Aorta (tissue), 5 donors: Measurements from ENCODE around the gene ANGEL1. TPM values are rescaled to one million over a fixed set of nuclear protein-coding genes. Genes with fewer than 3 reads are reported as not detected.

ENCODE experiments used
- ATAC-seq: fragments of 200-7000 bp; cut with Tn5 transposase; one replicate; pipeline ENCODE4 v1.9.1; 2022; ENCODE audit warnings: moderate library complexity; ENCODE audit not compliant: low FRiP score
- DNase-seq, 2 donors: peaks; one replicate each; pipeline ENCODE4 v3.0.0-alpha.2; 2020
- H3K27ac ChIP-seq, 2 donors: one replicate each; pipeline ENCODE4 v1.5.1; 2013; ENCODE audit warnings: low read length in 2 of 2, mild to moderate bottlenecking in 2 of 2, moderate library complexity in 2 of 2, control low read depth in 1 of 2, inconsistent platforms in 1 of 2, low read depth in 1 of 2
- H3K27me3 ChIP-seq, 2 donors: one replicate each; pipeline ENCODE4 v1.6.1; 2013; ENCODE audit warnings: control low read depth in 1 of 2, low read length in 1 of 2, mild to moderate bottlenecking in 1 of 2, moderate library complexity in 1 of 2; ENCODE audit not compliant: insufficient read depth in 2 of 2, control insufficient read depth in 1 of 2
- H3K36me3 ChIP-seq, 2 donors: one replicate each; pipeline ENCODE4 v1.6.1; 2013; ENCODE audit warnings: control low read depth in 1 of 2, low read length in 1 of 2, mild to moderate bottlenecking in 1 of 2; ENCODE audit not compliant: insufficient read depth in 2 of 2, control insufficient read depth in 1 of 2
- H3K4me1 ChIP-seq, 2 donors: one replicate each; pipeline ENCODE4 v1.6.1; 2013; ENCODE audit warnings: low read length in 2 of 2, control low read depth in 1 of 2, mild to moderate bottlenecking in 1 of 2, moderate library complexity in 1 of 2; ENCODE audit not compliant: insufficient read depth in 2 of 2, control insufficient read depth in 1 of 2
- H3K4me3 ChIP-seq, 2 donors: one replicate each; pipeline ENCODE4 v1.5.1; 2013; ENCODE audit warnings: low read length in 2 of 2, control low read depth in 1 of 2, mild to moderate bottlenecking in 1 of 2
- H3K9me3 ChIP-seq: one replicate; pipeline ENCODE4 v1.6.1; 2013; ENCODE audit warnings: mild to moderate bottlenecking, low read length; ENCODE audit not compliant: control insufficient read depth
- WGBS, 2 donors: extraction: QIAGEN DNeasy Blood & Tissue Kit; methylation state at CpG; one replicate each; pipeline ENCODE4 v1.1.7; 2013; 5-methylcytosine and 5-hydroxymethylcytosine counted together
- intact Hi-C, 2 donors: fragments of 100-400 bp; cut with DNase I; formaldehyde crosslinking; loops; one replicate each; pipeline versions ENCODE4 v1.14.2 to v1.15.0; 2022
- polyA plus RNA-seq, 2 donors: library from polyadenylated mRNA; stranded (reverse); fragments of 200-250 nt; gene quantifications; one replicate each; pipeline ENCODE4 v1.2.3, GENCODE V29; 2013
- total RNA-seq, 2 donors: library from RNA; stranded (reverse); fragmentation: NEBNext Ultra II Directional; extraction: Animal tissue kit (Norgen Biotek cat#: 25700); gene quantifications; one replicate each; pipeline ENCODE4 v1.2.1, GENCODE V29; 2021
- donor health status: healthy with polysubstance abuse.
- donor health status: Bipolar disorder and iron deficiency.
- donor health status: DM: no; HTN: no; CAD: no.
- donor health status: DM: no; HTN: no; CAD: no.
- donor health status: DM: yes; HTN: yes; CAD: no.

The ANGEL1 gene
- total and polyA plus RNA-seq, 4 donors: 1.1 to 32.2 (median 13.4) TPM

DNA sequence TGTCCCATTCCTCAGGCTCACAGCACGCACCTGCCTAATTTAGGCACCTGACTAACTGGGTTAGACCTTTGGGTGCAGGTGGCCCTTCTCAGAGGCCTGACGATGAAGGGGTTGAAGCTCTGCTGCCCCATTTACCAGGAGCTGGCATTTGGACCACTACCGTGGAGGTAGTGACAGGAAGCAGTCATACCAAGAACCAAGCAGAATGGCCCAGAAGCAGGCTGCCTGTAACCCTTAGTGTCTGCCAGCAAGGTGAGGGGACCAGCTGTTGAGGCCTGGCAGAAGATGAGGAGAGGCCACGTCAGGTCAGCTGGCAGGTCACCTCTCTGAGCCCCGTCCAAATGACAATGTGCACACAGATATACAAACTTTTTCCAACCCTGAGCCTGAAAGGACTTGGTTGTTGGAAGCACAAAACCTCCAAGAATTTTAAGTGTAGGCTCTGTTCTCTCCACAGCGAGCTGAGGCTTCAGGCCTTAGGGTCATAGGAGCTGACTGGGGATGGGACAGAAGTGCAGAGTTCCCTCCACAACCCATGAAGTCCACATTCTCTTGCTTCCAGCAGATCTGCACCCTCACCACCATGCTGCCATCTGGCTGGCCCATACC is 28.3 kb downstream of the ANGEL1 start:
- DNase-seq (peak in 1 of 2 donors; percentile 62), ATAC-seq (no peak)
- H3K9me3 ChIP-seq: no peaks in the 10 kb centered on the region
- H3K4me3 ChIP-seq: no peak overlapping the region
- H3K27me3 ChIP-seq: no peaks in the 10 kb centered on the region
- peaks cover 0 to 3% of the 10 kb centered on the region in 2 donors for H3K4me1 ChIP-seq
- intact Hi-C loops: loop anchor here in 1 of 2 donors (2.0 kb wide), 1 partner anchor 74 kb away; no protein-coding TSS in a partner anchor
- H3K27ac ChIP-seq: peak overlapping the region in 1 of 2 donors; percentile 44
- WGBS, 2 donors: 66 to 71% methylated on average over 6 of the region's 6 CpGs
- H3K36me3 ChIP-seq: no peaks in the 10 kb centered on the region

DNA sequence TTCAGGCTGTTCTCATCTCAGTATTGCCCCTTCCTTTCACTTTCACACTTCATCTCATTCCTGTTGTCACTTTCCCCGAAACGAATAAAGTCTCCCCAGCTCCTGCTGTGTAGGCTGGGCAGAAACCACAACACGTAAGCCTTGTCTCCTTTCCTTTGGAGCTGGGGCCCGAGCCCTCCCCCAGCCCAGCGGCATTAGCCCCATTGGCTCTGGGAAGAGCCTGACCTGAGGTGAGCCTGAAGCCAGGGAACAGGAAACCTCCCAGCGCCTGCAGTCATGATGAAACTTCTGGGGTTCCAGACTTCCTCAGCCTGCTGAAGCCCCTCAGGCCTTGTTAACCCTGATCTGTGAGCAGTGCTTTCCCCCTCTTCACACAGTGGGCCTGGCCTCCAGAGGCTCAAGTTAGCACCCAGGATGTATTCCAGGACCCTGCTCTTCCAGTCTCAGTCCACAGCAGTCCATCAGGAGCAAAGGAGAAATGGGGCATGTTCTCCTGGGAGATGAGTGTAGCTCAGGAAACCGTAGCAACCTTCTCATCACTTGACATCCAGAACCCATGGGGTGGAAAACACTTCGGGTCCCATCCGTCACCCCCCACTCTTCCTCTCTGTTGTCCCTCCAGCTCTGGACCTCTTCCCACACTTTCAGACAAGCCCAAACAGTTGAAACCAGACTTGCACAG is 29.7 kb downstream of the ANGEL1 start:
- intact Hi-C loops: no loop called here
- DNase-seq (peak in 1 of 2 donors; percentile 65), ATAC-seq (no peak)
- Histone ChIP-seq H3K9me3 (no peaks in the 10 kb centered on the region), H3K4me3 (no peak overlapping the region), H3K27me3 (no peaks in the 10 kb centered on the region), H3K27ac (peak overlapping the region in 1 of 2 donors; percentile 47), H3K36me3 (no peaks in the 10 kb centered on the region), H3K4me1 (peaks cover 0 to 3% of the 10 kb centered on the region in 2 donors)
- WGBS, 2 donors: 25% methylated on average over 9 of the region's 9 CpGs

GRCh38 chr14:76782115-76782884 is 30.4 kb downstream of the ANGEL1 start:
- intact Hi-C loops: no loop called here
- peak overlapping the region in 1 of 2 donors; percentile 47 for H3K27ac ChIP-seq
- no peak for ATAC-seq
- no peak overlapping the region for H3K4me3 ChIP-seq
- WGBS, 2 donors: 71 to 73% methylated on average over 10 of the region's 10 CpGs
- DNase-seq: peak in 1 of 2 donors; percentile 68
- no peaks in the 10 kb centered on the region for H3K27me3 ChIP-seq
- H3K4me1 ChIP-seq: peaks cover 0 to 3% of the 10 kb centered on the region in 2 donors
- H3K36me3 ChIP-seq: no peaks in the 10 kb centered on the region
- no peaks in the 10 kb centered on the region for H3K9me3 ChIP-seq

- H3K4me3 ChIP-seq: no peak overlapping the region
- intact Hi-C loops: no loop called here
- WGBS, 2 donors: 67 to 73% methylated on average over 2 of the region's 2 CpGs
- no peak overlapping the region for H3K27ac ChIP-seq
- no peaks in the 10 kb centered on the region for H3K36me3 ChIP-seq
- H3K27me3 ChIP-seq: no peaks in the 10 kb centered on the region
- ATAC-seq: no peak
- peak in 1 of 2 donors; percentile 51 for DNase-seq
- peaks cover 0 to 3% of the 10 kb centered on the region in 2 donors for H3K4me1 ChIP-seq
- H3K9me3 ChIP-seq: no peaks in the 10 kb centered on the region
These were observed 31.0 kb downstream of the ANGEL1 start for GRCh38 chr14:76781648-76782051.

GRCh38 chr14:76780875-76781647 is 31.6 kb downstream of the ANGEL1 start:
- DNase-seq (peak; percentile 41 to 53), ATAC-seq (no peak)
- no peaks in the 10 kb centered on the region for H3K36me3 ChIP-seq
- peak overlapping the region in 1 of 2 donors; percentile 16 for H3K27ac ChIP-seq
- H3K4me3 ChIP-seq: no peak overlapping the region
- H3K27me3 ChIP-seq: no peaks in the 10 kb centered on the region
- no peaks in the 10 kb centered on the region for H3K9me3 ChIP-seq
- intact Hi-C loops: no loop called here
- peaks cover 0 to 3% of the 10 kb centered on the region in 2 donors for H3K4me1 ChIP-seq
- WGBS, 2 donors: 65 to 70% methylated on average over 11 of the region's 11 CpGs

- 61% methylated on average over 5 of the region's 5 CpGs for WGBS, 2 donors
- Histone ChIP-seq H3K4me1 (no peaks in the 10 kb centered on the region), H3K4me3 (no peak overlapping the region), H3K36me3 (no peaks in the 10 kb centered on the region), H3K27ac (no peak overlapping the region), H3K27me3 (no peaks in the 10 kb centered on the region), H3K9me3 (no peaks in the 10 kb centered on the region)
- DNase-seq (no peak), ATAC-seq (no peak)
- intact Hi-C loops: no loop called here
These were observed 32.3 kb downstream of the ANGEL1 start for GRCh38 chr14:76780360-76780759.

DNA sequence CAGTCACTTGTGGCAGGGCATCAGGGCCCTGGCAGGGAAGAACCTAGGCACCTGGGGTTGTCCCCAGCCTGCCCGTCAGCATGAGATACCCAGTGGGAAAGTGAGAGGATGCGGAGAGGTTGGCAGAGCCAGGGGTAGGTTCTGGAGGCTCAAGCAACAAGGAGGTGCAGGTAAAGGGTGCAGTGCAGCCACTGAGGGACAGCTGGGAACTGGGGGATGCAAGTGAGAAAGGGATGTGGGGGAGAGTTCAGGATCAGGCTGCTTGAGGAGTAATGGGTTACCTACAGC is 32.7 kb downstream of the ANGEL1 start:
- H3K27me3 ChIP-seq: no peaks in the 10 kb centered on the region
- 87 to 96% methylated on average over 2 of the region's 2 CpGs for WGBS, 2 donors
- H3K4me1 ChIP-seq: no peaks in the 10 kb centered on the region
- no peak overlapping the region for H3K4me3 ChIP-seq
- DNase-seq (peak in 1 of 2 donors; percentile 34), ATAC-seq (no peak)
- no peaks in the 10 kb centered on the region for H3K9me3 ChIP-seq
- H3K36me3 ChIP-seq: no peaks in the 10 kb centered on the region
- intact Hi-C loops: no loop called here
- no peak overlapping the region for H3K27ac ChIP-seq

- ATAC-seq (no peak), DNase-seq (peak in 1 of 2 donors; percentile 55)
- Histone ChIP-seq H3K27me3 (no peaks in the 10 kb centered on the region), H3K27ac (no peak overlapping the region), H3K4me1 (no peaks in the 10 kb centered on the region), H3K9me3 (no peaks in the 10 kb centered on the region), H3K36me3 (no peaks in the 10 kb centered on the region), H3K4me3 (no peak overlapping the region)
- 89% methylated on average over 7 of the region's 7 CpGs for WGBS, 2 donors
- intact Hi-C loops: no loop called here
These were observed 33.2 kb downstream of the ANGEL1 start for GRCh38 chr14:76779221-76780057.
